ENCODE data around the gene EPS15.

DNA sequence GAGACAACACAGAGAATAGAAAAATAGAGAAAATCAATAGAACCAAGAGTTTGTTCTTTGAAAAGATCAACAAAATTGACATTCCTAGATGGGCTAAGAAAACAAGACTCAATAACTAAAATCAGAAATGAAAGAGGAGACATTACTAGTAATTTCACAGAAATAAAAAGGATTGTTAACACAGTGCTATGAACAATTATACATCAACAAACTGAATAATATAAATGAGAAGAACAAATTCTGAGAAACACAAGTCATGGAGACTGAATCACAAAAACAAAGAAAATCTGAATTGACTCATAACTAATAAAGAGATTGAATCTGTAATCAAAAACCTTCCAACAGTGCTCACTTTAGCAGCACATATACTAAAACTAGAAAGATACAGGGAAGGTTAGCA, 137.1 kb downstream of the EPS15 start:
- TF ChIP-seq EED (IDR thresholded peaks at IDR 0.05; ENCODE audit: low read depth) (no peak), FOXK2 (IDR thresholded peaks at IDR 0.05) (no peak), ETV6 (conservative IDR thresholded peaks at IDR 0.05 in 1 of 2, IDR thresholded peaks at IDR 0.05 in 1 of 2; ENCODE audit: borderline replicate concordance in 1 of 2, low read depth in 1 of 2) (no peak), GABPA (IDR thresholded peaks at IDR 0.05; ENCODE audit: low read depth) (no peak), MEF2A (IDR thresholded peaks at IDR 0.05; ENCODE audit: insufficient read depth, low read depth, low read length) (no peak)
- TF ChIP-seq, protein P1, sequence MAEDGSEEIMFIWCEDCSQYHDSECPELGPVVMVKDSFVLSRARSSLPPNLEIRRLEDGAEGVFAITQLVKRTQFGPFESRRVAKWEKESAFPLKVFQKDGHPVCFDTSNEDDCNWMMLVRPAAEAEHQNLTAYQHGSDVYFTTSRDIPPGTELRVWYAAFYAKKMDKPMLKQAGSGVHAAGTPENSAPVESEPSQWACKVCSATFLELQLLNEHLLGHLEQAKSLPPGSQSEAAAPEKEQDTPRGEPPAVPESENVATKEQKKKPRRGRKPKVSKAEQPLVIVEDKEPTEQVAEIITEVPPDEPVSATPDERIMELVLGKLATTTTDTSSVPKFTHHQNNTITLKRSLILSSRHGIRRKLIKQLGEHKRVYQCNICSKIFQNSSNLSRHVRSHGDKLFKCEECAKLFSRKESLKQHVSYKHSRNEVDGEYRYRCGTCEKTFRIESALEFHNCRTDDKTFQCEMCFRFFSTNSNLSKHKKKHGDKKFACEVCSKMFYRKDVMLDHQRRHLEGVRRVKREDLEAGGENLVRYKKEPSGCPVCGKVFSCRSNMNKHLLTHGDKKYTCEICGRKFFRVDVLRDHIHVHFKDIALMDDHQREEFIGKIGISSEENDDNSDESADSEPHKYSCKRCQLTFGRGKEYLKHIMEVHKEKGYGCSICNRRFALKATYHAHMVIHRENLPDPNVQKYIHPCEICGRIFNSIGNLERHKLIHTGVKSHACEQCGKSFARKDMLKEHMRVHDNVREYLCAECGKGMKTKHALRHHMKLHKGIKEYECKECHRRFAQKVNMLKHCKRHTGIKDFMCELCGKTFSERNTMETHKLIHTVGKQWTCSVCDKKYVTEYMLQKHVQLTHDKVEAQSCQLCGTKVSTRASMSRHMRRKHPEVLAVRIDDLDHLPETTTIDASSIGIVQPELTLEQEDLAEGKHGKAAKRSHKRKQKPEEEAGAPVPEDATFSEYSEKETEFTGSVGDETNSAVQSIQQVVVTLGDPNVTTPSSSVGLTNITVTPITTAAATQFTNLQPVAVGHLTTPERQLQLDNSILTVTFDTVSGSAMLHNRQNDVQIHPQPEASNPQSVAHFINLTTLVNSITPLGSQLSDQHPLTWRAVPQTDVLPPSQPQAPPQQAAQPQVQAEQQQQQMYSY (CRISPR knock-in tag; IDR thresholded peaks at IDR 0.05): no peak
